ENCODE results near the gene CTU2. TPM values are rescaled to one million over a fixed set of nuclear protein-coding genes. Genes with fewer than 3 reads are reported as not detected.

The CTU2 gene
- polyA plus RNA-seq, 5 donors = 7.9 to 19.2 (median 13.4) TPM

- no peak for DNase-seq
Measured at GRCh38 chr16:88760424-88761142, 54.3 kb downstream of the CTU2 start.

- DNase-seq = no peak
Measured at GRCh38 chr16:88761143-88761534, 54.8 kb downstream of the CTU2 start.

GRCh38 chr16:88761830-88762229 is 55.5 kb downstream of the CTU2 start:
- no peak for DNase-seq

- no peak for DNase-seq
Measured at GRCh38 chr16:88762258-88762870, 56.1 kb downstream of the CTU2 start.

GRCh38 chr16:88762941-88763340 is 56.6 kb downstream of the CTU2 start:
- DNase-seq = no peak

GRCh38 chr16:88763502-88764053 is 57.3 kb downstream of the CTU2 start:
- no peak for DNase-seq

- no peak for DNase-seq
Measured at GRCh38 chr16:88764080-88764479, 57.8 kb downstream of the CTU2 start.

- peak in 1 of 2 donors; percentile 51 for DNase-seq
Measured at GRCh38 chr16:88764913-88765349, 58.6 kb downstream of the CTU2 start.

Other genes with a start within 250 kb of the CTU2 start
- gene ZC3H18, start 136.1 kb upstream of the CTU2 start, polyA plus RNA-seq (ENCODE audit: insufficient read depth in 1 of 5, insufficient read length in 5 of 5, low replicate concordance in 1 of 5) = 10 to 100 TPM; 31.0 to 47.2 (median 38.7) TPM
- under 1 TPM in 1 of 5 donors, not detected in 4; 0.10 TPM for gene IL17C, start 67.9 kb upstream of the CTU2 start, polyA plus RNA-seq (ENCODE audit: insufficient read depth in 1 of 5, insufficient read length in 5 of 5, low replicate concordance in 1 of 5)
- gene CYBA, start 55.5 kb upstream of the CTU2 start, polyA plus RNA-seq (ENCODE audit: insufficient read depth in 1 of 5, insufficient read length in 5 of 5, low replicate concordance in 1 of 5) = 100 to 1,000 TPM in 1 of 5 donors, 10 to 100 TPM in 4; 47.8 to 149 (median 69.4) TPM
- gene MVD, start 43.4 kb upstream of the CTU2 start, polyA plus RNA-seq (ENCODE audit: insufficient read depth in 1 of 5, insufficient read length in 5 of 5, low replicate concordance in 1 of 5) = 10 to 100 TPM; 21.2 to 52.9 (median 28.6) TPM
- gene SNAI3, start 20.0 kb upstream of the CTU2 start, polyA plus RNA-seq (ENCODE audit: insufficient read depth in 1 of 5, insufficient read length in 5 of 5, low replicate concordance in 1 of 5) = 1 to 10 TPM in 4 of 5 donors, under 1 TPM in 1; 0.84 to 2.4 (median 1.4) TPM
- 10 to 100 TPM; 12.1 to 22.1 (median 14.0) TPM for gene RNF166, start 95 bp upstream of the CTU2 start, polyA plus RNA-seq (ENCODE audit: insufficient read depth in 1 of 5, insufficient read length in 5 of 5, low replicate concordance in 1 of 5)
- 100 to 1,000 TPM in 1 of 5 donors, 10 to 100 TPM in 4; 54.1 to 115 (median 76.2) TPM for gene PIEZO1, start 78.7 kb downstream of the CTU2 start, polyA plus RNA-seq (ENCODE audit: insufficient read depth in 1 of 5, insufficient read length in 5 of 5, low replicate concordance in 1 of 5)
- 10 to 100 TPM; 11.9 to 17.3 (median 12.9) TPM for gene CDT1, start 97.3 kb downstream of the CTU2 start, polyA plus RNA-seq (ENCODE audit: insufficient read depth in 1 of 5, insufficient read length in 5 of 5, low replicate concordance in 1 of 5)
- 100 to 1,000 TPM in 1 of 5 donors, 10 to 100 TPM in 4; 63.4 to 131 (median 73.6) TPM for gene APRT, start 105.4 kb downstream of the CTU2 start, polyA plus RNA-seq (ENCODE audit: insufficient read depth in 1 of 5, insufficient read length in 5 of 5, low replicate concordance in 1 of 5)
- gene GALNS, start 150.4 kb downstream of the CTU2 start, polyA plus RNA-seq (ENCODE audit: insufficient read depth in 1 of 5, insufficient read length in 5 of 5, low replicate concordance in 1 of 5) = 10 to 100 TPM; 19.8 to 33.1 (median 26.7) TPM
- 10 to 100 TPM; 69.2 to 88.7 (median 75.5) TPM for gene TRAPPC2L, start 150.6 kb downstream of the CTU2 start, polyA plus RNA-seq (ENCODE audit: insufficient read depth in 1 of 5, insufficient read length in 5 of 5, low replicate concordance in 1 of 5)
- under 1 TPM in 2 of 5 donors, not detected in 3; 0.13 to 0.25 TPM for gene PABPN1L, start 160.2 kb downstream of the CTU2 start, polyA plus RNA-seq (ENCODE audit: insufficient read depth in 1 of 5, insufficient read length in 5 of 5, low replicate concordance in 1 of 5)

Measured in right lung (tissue), 5 donors.